B cell (primary cell): ENCODE measurements around the gene TMEM138. TPM values are rescaled to one million over a fixed set of nuclear protein-coding genes. Genes with fewer than 3 reads are reported as not detected.

Experiments used
- ATAC-seq: fragments of 200-7000 bp; cut with Tn5 transposase; one replicate; pipeline ENCODE4 v1.10.0; 2021; ENCODE audit warnings: low read depth, mild to moderate bottlenecking, moderate number of reproducible peaks, moderate library complexity
- CTCF ChIA-PET: fragments of 350-600 bp; sonication (Branson Sonifier 250); formaldehyde crosslinking; loops from one replicate; lab custom pipeline; 2021; ENCODE audit warnings: antibody characterized with exemption, inconsistent platforms; lab: Charles Lee
- POLR2A ChIA-PET: fragments of 350-600 bp; sonication (Branson Sonifier 250); formaldehyde crosslinking; loops from one replicate; lab custom pipeline; 2021; ENCODE audit warnings: antibody characterized with exemption; lab: Charles Lee
- DNase-seq: peaks from one replicate; pipeline ENCODE4 v3.0.0; 2013
- H2AFZ ChIP-seq: 2 replicates; pipeline ENCODE4 v1.6.1; 2012; ENCODE audit warnings: mild to moderate bottlenecking, low read depth, low read length; ENCODE audit not compliant: insufficient read depth, poor library complexity, severe bottlenecking
- H3K27ac ChIP-seq, 2 donors: 1 replicate in 1 of 2; 2 replicates in 1 of 2; pipeline ENCODE4 v1.5.1; 2012 to 2013; ENCODE audit warnings: low read length in 2 of 2, mild to moderate bottlenecking in 2 of 2, moderate library complexity in 1 of 2
- H3K27me3 ChIP-seq, 4 experiments: fragments of 200-600 bp in 1 of 4; sonication (generic) in 1 of 4; replicated peaks in 1 of 4; 1 replicate in 2 of 4; 2 replicates in 2 of 4; pipeline versions ENCODE4 v1.6.1 to v1.7.0; 2013 to 2016; ENCODE audit warnings: low read length in 3 of 4, mild to moderate bottlenecking in 2 of 4, mixed read lengths in 1 of 4, moderate library complexity in 1 of 4; ENCODE audit not compliant: insufficient read depth in 4 of 4, control insufficient read depth in 3 of 4; ENCODE audit errors: control extremely low read depth in 1 of 4
- H3K36me3 ChIP-seq, 2 experiments: replicated peaks in 1 of 2; 1 replicate in 1 of 2; 2 replicates in 1 of 2; pipeline versions ENCODE4 v1.6.1 to v1.7.1; 2013; ENCODE audit warnings: low read length in 1 of 2; ENCODE audit not compliant: insufficient read depth in 2 of 2, control insufficient read depth in 1 of 2; ENCODE audit errors: control extremely low read depth in 1 of 2, extremely low read depth in 1 of 2
- H3K4me1 ChIP-seq, 2 donors: fragments of 200-600 bp in 1 of 2; sonication (generic) in 1 of 2; 1 replicate in 1 of 2; 2 replicates in 1 of 2; pipeline versions ENCODE4 v1.5.1 to v1.6.1; 2013 to 2017; ENCODE audit warnings: low read length in 2 of 2; ENCODE audit not compliant: control insufficient read depth in 2 of 2, insufficient read depth in 2 of 2
- H3K4me2 ChIP-seq: replicated peaks from 2 replicates; pipeline ENCODE3; 2012; ENCODE audit warnings: mild to moderate bottlenecking, low read depth, low read length; ENCODE audit not compliant: poor library complexity, severe bottlenecking
- H3K4me3 ChIP-seq, 5 experiments: fragments of 200-600 bp in 1 of 5; sonication (generic) in 1 of 5; 1 replicate in 3 of 5; 2 replicates in 2 of 5; pipeline versions ENCODE4 v1.5.1 to v1.7.0; 2011 to 2016; ENCODE audit warnings: low read length in 4 of 5, mild to moderate bottlenecking in 4 of 5, low read depth in 2 of 5, control low read depth in 1 of 5, moderate library complexity in 1 of 5; ENCODE audit not compliant: insufficient read depth in 1 of 5; ENCODE audit errors: control extremely low read depth in 1 of 5, extremely low read depth in 1 of 5
- H3K79me2 ChIP-seq: fragments of 200-600 bp; sonication (generic); one replicate; pipeline ENCODE4 v1.6.0; 2016; ENCODE audit warnings: low read length; ENCODE audit not compliant: control insufficient read depth, insufficient read depth
- H3K9ac ChIP-seq: fragments of 200-600 bp; sonication (generic); 2 replicates; pipeline ENCODE4 v1.6.1; 2017; ENCODE audit warnings: mild to moderate bottlenecking, low read length, moderate library complexity
- H3K9me3 ChIP-seq, 3 donors: one replicate each; pipeline versions ENCODE4 v1.6.1 to v1.7.1; 2013; ENCODE audit warnings: low read length in 2 of 3; ENCODE audit not compliant: control insufficient read depth in 2 of 3, insufficient read depth in 1 of 3; ENCODE audit errors: control extremely low read depth in 1 of 3
- H4K20me1 ChIP-seq: 2 replicates; pipeline ENCODE4 v1.6.0; 2012; ENCODE audit warnings: mild to moderate bottlenecking, low read length; ENCODE audit not compliant: insufficient read depth, control insufficient read depth, poor library complexity, severe bottlenecking
- H3K27ac Mint-ChIP-seq: one replicate; pipeline ENCODE4 v1.8.0; 2021; ENCODE audit warnings: mixed read lengths
- H3K27me3 Mint-ChIP-seq: one replicate; pipeline ENCODE4 v1.8.0; 2021; ENCODE audit warnings: mixed read lengths
- H3K4me1 Mint-ChIP-seq: one replicate; pipeline ENCODE4 v1.8.0; 2021; ENCODE audit warnings: mixed read lengths
- H3K4me3 Mint-ChIP-seq: one replicate; pipeline ENCODE4 v1.8.0; 2021; ENCODE audit warnings: mixed read lengths
- H3K9me3 Mint-ChIP-seq: one replicate; pipeline ENCODE4 v1.8.0; 2022; ENCODE audit warnings: mixed read lengths; ENCODE audit not compliant: insufficient read depth
- EZH2 ChIP-seq: IDR thresholded peaks from 2 replicates; pipeline ENCODE4 v1.6.1; 2012; ENCODE audit warnings: borderline replicate concordance, low read depth, mild to moderate bottlenecking, moderate library complexity, low read length; ENCODE audit not compliant: insufficient read depth, poor library complexity, severe bottlenecking
- WGBS: methylation state at CpG from one replicate; pipeline ENCODE4 v1.1.5; 2013; ENCODE audit warnings: missing lambda C conversion rate; ENCODE audit not compliant: insufficient coverage; 5-methylcytosine and 5-hydroxymethylcytosine counted together
- intact Hi-C: fragments of 100-400 bp; cut with micrococcal nuclease; formaldehyde crosslinking; loops from one replicate; pipeline ENCODE4 v1.10.0; 2022
- polyA plus RNA-seq: library from polyadenylated mRNA; depleted of rRNA; stranded (reverse); fragments of >200 nt; gene quantifications from 2 replicates; pipeline ENCODE4 v1.2.3, GENCODE V29; 2012
- total RNA-seq, 2 donors: library from RNA; stranded (reverse); fragments of 120-200 nt in 1 of 2; gene quantifications; 1 replicate in 1 of 2; 2 replicates in 1 of 2; pipeline versions ENCODE4 v1.2.3 to v1.2.4, GENCODE V29; 2013 to 2022
- TF ChIP-seq, protein P1 (sequence below): fragments of 200-600 bp; IDR thresholded peaks from one replicate; pipeline ENCODE4 v1.8.0; 2022; ENCODE audit warnings: antibody characterized with exemption, mild to moderate bottlenecking

TMEM138 gene
- total and polyA plus RNA-seq, 2 donors (not counting 1 experiment from before 2014, with no cell fraction given) = 66.6 to 84.3 TPM

- POLR2A ChIA-PET = interaction anchor here (1.2 kb wide), 1 partner anchor 12 kb away, joined by 3 read pairs; no protein-coding TSS in a partner anchor
- no peak overlapping the region for H2AFZ ChIP-seq
- Mint-ChIP-seq H3K27me3 (no peaks in the 10 kb centered on the region), H3K9me3 (no peaks in the 10 kb centered on the region), H3K4me3 (no peak overlapping the region), H3K27ac (no peak overlapping the region), H3K4me1 (no peaks in the 10 kb centered on the region)
- H4K20me1 ChIP-seq = no peaks in the 10 kb centered on the region
- no peak for TF ChIP-seq EZH2
- TF ChIP-seq, protein P1, sequence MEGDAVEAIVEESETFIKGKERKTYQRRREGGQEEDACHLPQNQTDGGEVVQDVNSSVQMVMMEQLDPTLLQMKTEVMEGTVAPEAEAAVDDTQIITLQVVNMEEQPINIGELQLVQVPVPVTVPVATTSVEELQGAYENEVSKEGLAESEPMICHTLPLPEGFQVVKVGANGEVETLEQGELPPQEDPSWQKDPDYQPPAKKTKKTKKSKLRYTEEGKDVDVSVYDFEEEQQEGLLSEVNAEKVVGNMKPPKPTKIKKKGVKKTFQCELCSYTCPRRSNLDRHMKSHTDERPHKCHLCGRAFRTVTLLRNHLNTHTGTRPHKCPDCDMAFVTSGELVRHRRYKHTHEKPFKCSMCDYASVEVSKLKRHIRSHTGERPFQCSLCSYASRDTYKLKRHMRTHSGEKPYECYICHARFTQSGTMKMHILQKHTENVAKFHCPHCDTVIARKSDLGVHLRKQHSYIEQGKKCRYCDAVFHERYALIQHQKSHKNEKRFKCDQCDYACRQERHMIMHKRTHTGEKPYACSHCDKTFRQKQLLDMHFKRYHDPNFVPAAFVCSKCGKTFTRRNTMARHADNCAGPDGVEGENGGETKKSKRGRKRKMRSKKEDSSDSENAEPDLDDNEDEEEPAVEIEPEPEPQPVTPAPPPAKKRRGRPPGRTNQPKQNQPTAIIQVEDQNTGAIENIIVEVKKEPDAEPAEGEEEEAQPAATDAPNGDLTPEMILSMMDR = no peak
- H3K79me2 ChIP-seq = no peaks in the 10 kb centered on the region
- no peaks in the 10 kb centered on the region for H3K9me3 ChIP-seq
- ATAC-seq (no peak), DNase-seq (no peak)
- H3K27me3 ChIP-seq = no peaks in the 10 kb centered on the region
- CTCF ChIA-PET = interaction anchor here (0.9 to 2.4 kb wide), 6 partner anchors 8 to 147 kb away, joined by 3 to 17 read pairs (median 6); no protein-coding TSS in a partner anchor
- intact Hi-C loops = no loop called here
- H3K27ac ChIP-seq = peak overlapping the region in 1 of 2 donors; percentile 30
- H3K4me1 ChIP-seq = no peaks in the 10 kb centered on the region
- H3K36me3 ChIP-seq = peaks cover 7 to 63% of the 10 kb centered on the region in 2 experiments
- 100% methylated on average over 1 of the region's 2 CpGs for WGBS
- H3K9ac ChIP-seq = no peak overlapping the region
- H3K4me2 ChIP-seq = no peak overlapping the region
- H3K4me3 ChIP-seq = no peak overlapping the region
Observed at GRCh38 chr11:61401573-61401972, 39.4 kb downstream of the TMEM138 start.

GRCh38 chr11:61403658-61404057, 41.5 kb downstream of the TMEM138 start:
- H3K27ac Mint-ChIP-seq = no peak overlapping the region
- DNase-seq = no peak
- CTCF ChIA-PET = no interaction called here

More at GRCh38 chr11:61403658-61404057, 41.5 kb downstream of the TMEM138 start:
- no peak overlapping the region for H3K9ac ChIP-seq
- no peak for ATAC-seq
- H3K27ac ChIP-seq = no peak overlapping the region
- H3K4me1 Mint-ChIP-seq = no peaks in the 10 kb centered on the region
- no peaks in the 10 kb centered on the region for H3K27me3 Mint-ChIP-seq
- H3K36me3 ChIP-seq = peaks cover 4 to 67% of the 10 kb centered on the region in 2 experiments
- 100% methylated on average over 1 of the region's 1 CpG for WGBS
- H2AFZ ChIP-seq = no peak overlapping the region
- POLR2A ChIA-PET = interaction anchor here (0.5 kb wide), 1 partner anchor 99 kb away, joined by 3 read pairs; no protein-coding TSS in a partner anchor
- H3K4me3 Mint-ChIP-seq = no peak overlapping the region
- H3K79me2 ChIP-seq = no peaks in the 10 kb centered on the region
- intact Hi-C loops = no loop called here
- no peak overlapping the region for H3K4me3 ChIP-seq
- H4K20me1 ChIP-seq = peaks cover 8% of the 10 kb centered on the region
- no peaks in the 10 kb centered on the region for H3K27me3 ChIP-seq
- H3K9me3 Mint-ChIP-seq = no peaks in the 10 kb centered on the region
- no peak overlapping the region for H3K4me2 ChIP-seq
- H3K4me1 ChIP-seq = no peaks in the 10 kb centered on the region
- no peaks in the 10 kb centered on the region for H3K9me3 ChIP-seq
- TF ChIP-seq, protein P1 = no peak
- no peak for TF ChIP-seq EZH2
